Testis (tissue), 2 donors: ENCODE measurements around the gene CBLB.

Source experiments
- CTCF ChIP-seq, 3 experiments: fragments of 450-650 bp in 2 of 3; fragments of 200-600 bp in 1 of 3; sonication (generic) in 1 of 3; IDR thresholded peaks; one replicate each; pipeline ENCODE4 v1.5.1; 2016 to 2019; ENCODE audit warnings: antibody characterized with exemption in 3 of 3, mild to moderate bottlenecking in 2 of 3, moderate library complexity in 1 of 3
- POLR2A ChIP-seq: fragments of 450-650 bp; IDR thresholded peaks from one replicate; pipeline ENCODE4 v1.6.1; 2017; ENCODE audit warnings: antibody characterized with exemption, mild to moderate bottlenecking, moderate library complexity

- no peak for TF ChIP-seq CTCF (IDR thresholded peaks at IDR 0.05)
- TF ChIP-seq POLR2A: no peak
Measured at GRCh38 chr3:105878061-105878460, 9.2 kb upstream of the CBLB start.
